GM06990 (cell line): ENCODE results near the gene GSC.

ENCODE experiments used
- DNase-seq: peaks from one replicate; pipeline ENCODE4 v3.0.0-alpha.2; 2011; ENCODE audit not compliant: insufficient read length; ENCODE audit errors: extremely low read depth
- H3K27me3 ChIP-seq: replicated peaks from 2 replicates; pipeline ENCODE4 v1.6.0; 2011; ENCODE audit warnings: low read length; ENCODE audit not compliant: control insufficient read depth, insufficient read depth
- H3K36me3 ChIP-seq: 2 replicates; pipeline ENCODE4 v1.5.1; 2011; ENCODE audit warnings: low read length; ENCODE audit not compliant: control insufficient read depth, insufficient read depth
- H3K4me3 ChIP-seq: replicated peaks from 2 replicates; pipeline ENCODE4 v1.5.1; 2011; ENCODE audit warnings: low read depth, mild to moderate bottlenecking, control low read depth, low read length
- TF ChIP-seq, protein P1 (sequence below): IDR thresholded peaks from 2 replicates; pipeline ENCODE4 v1.5.1; 2011; ENCODE audit warnings: low read length, control low read depth, mild to moderate bottlenecking, inconsistent platforms; ENCODE audit not compliant: insufficient read depth, poor library complexity, severe bottlenecking

Gene GSC

DNA sequence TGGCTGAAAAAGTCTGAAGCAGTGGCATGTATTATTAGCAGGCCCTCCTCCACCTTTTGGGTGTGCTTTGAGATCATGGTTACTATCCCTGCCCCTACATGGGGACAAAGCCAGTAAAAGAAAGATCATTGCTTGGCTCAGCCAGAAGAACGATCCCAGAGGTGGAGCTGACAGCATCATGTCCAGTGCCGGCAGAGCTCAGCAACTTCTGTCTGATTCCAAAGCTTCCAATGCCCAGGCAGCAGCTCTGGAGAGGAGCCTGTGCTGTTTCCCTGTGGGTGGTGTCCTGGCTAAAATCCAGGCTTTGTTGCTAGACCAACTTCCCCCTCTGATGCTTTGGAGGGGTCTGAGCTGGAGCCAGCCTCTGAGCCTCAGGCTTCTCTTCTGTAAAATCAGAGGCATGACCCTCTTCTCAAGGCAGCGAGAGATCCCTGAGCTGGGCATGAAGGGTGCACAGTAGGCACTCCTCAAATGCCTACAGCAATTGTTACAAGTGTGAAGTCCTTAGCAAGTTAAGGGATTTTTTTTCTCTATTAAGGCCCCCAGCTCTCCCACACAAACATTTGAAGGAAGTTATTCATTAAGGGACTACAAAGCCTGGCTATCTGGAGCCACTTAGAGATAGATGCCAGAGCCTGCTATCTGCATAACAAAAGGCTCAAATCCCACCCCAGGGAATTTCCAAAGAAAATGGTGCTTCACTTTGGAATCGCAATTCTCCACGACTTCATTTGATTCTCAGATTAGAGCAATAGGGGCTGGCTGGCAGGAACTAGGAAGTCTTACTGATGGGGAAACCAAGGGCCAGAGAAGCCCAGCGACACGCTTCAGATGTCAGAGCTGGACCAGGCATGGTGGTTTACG lies 10.9 kb upstream of the GSC start:
- TF ChIP-seq, protein P1, sequence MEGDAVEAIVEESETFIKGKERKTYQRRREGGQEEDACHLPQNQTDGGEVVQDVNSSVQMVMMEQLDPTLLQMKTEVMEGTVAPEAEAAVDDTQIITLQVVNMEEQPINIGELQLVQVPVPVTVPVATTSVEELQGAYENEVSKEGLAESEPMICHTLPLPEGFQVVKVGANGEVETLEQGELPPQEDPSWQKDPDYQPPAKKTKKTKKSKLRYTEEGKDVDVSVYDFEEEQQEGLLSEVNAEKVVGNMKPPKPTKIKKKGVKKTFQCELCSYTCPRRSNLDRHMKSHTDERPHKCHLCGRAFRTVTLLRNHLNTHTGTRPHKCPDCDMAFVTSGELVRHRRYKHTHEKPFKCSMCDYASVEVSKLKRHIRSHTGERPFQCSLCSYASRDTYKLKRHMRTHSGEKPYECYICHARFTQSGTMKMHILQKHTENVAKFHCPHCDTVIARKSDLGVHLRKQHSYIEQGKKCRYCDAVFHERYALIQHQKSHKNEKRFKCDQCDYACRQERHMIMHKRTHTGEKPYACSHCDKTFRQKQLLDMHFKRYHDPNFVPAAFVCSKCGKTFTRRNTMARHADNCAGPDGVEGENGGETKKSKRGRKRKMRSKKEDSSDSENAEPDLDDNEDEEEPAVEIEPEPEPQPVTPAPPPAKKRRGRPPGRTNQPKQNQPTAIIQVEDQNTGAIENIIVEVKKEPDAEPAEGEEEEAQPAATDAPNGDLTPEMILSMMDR: no peak
- Histone ChIP-seq H3K27me3 (no peaks in the 10 kb centered on the region; the same call in none of the 2 replicates), H3K36me3 (no peaks in the 10 kb centered on the region), H3K4me3 (no peak overlapping the region)
- DNase-seq: no peak

DNA sequence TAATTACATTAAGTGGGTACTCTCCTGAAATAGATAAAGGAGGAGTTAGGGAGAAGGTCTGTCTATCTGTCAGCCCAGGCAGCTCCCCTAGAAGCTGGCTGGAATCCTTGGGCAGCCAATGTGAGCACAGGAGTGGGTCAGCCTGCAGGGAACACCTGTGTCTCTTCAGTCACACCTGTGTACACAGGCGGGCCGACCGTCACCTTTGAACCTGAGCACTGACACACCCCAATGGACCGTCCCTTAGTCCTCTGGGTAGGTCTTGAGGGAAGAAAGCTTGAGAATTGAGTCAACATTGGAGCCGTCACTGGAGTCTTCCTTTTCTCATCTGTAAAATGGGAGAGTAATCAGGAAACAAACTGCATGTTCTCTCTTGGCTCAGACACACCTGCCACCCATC lies 9.8 kb upstream of the GSC start:
- TF ChIP-seq, protein P1: no peak

DNA sequence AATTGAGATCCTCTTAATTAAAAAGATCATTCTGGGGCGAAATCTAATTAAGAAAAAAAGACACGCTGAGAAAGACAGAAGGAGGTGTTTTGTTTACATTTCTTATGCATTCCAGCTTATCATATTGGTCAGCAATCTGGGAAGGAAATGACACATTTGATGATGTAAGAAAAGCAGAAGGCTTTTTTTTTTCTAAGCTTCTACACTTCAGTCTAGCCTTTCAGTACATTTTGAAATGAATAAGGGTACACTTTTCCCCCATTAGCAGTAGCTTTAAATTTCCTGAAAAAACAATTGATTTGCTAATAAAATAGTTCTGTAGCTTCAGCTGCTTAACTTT lies 5.9 kb upstream of the GSC start:
- TF ChIP-seq, protein P1: no peak
- H3K36me3 ChIP-seq: no peaks in the 10 kb centered on the region
- no peak for DNase-seq
- H3K27me3 ChIP-seq: no peaks in the 10 kb centered on the region; the same call in none of the 2 replicates
- no peak overlapping the region for H3K4me3 ChIP-seq

More for the DNA sequence above, 9.8 kb upstream of the GSC start:
- Histone ChIP-seq H3K36me3 (no peaks in the 10 kb centered on the region), H3K4me3 (no peak overlapping the region), H3K27me3 (no peaks in the 10 kb centered on the region; the same call in none of the 2 replicates)
- no peak for DNase-seq

DNA sequence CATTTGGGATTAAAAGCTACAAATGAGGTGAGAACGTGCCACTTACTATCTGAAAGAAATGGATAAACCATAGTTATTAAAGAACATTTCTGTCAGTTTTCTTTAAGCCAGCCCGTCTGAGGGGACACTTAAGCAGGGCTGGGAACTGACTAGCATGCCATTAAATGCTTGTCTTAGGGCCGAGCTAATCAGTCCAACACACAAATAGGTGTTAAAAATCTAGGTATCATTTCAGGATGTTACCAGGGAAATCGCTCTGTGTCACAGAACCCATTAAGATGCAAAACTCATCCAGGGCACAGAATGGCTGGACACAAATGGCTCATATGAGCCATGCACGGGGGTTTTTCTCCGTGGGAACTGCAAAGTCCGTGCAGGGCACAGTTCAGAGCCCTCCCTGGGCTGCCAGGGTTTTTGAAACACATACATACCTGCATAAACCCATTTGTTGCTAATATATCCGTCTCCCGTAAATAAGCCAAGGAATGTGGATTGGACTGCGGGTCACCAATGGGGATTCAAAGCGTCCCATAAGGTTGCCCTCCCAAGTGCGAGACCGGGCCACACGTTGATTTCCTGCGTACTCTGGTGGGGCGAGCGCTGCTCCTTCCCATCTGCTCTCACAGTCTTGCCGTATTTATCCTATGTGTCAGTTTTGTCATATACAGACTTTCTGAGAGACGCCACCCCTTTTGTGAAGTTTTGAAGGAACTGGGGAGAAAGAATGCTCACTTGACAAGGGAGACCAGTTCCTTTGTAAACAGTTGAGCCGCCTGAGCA lies 5.4 kb upstream of the GSC start:
- no peak for DNase-seq
- TF ChIP-seq, protein P1: no peak
- Histone ChIP-seq H3K27me3 (no peaks in the 10 kb centered on the region; the same call in none of the 2 replicates), H3K4me3 (no peak overlapping the region), H3K36me3 (no peaks in the 10 kb centered on the region)

DNA sequence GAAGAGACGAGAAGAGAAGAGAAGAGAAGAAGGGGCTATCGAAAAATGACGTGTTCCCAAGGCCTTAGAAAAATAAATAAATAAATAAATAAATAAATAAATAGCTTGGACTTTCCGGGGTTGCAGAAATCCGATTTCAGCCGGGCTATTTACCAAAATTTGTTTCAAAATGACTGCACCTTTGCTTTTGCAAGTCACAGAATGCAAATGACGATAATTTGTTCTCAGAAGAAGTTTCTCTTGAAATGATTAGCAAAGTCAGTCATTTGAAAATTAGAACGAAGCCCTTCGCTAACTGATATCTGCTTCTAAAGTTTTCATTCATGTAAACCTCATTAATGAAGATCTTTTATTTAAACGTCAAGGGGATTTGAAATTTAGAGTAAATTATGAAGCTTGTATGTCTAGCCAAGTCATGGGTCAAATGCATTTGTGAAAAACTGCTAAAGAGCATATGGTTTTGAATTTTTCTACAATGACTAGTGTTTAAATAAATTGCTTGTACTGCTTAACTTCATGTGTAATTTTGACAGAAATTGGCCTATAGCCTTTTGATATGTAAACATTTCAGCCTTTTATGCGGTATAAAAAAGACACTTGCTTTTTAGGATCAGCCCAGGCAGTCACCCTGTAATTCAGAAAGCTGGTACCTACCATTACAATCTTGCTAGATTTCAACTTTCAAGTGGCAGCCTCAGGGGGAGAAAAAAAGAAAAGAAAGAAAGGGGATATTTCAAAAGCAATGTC lies 4.6 kb upstream of the GSC start:
- no peak for DNase-seq
- TF ChIP-seq, protein P1: no peak
- Histone ChIP-seq H3K27me3 (no peaks in the 10 kb centered on the region; the same call in none of the 2 replicates), H3K36me3 (no peaks in the 10 kb centered on the region), H3K4me3 (no peak overlapping the region)
